Bronchial epithelial cell (primary cell): Measurements from ENCODE around the gene NPDC1. TPM values are rescaled to one million over a fixed set of nuclear protein-coding genes. Genes with fewer than 3 reads are reported as not detected.
A peak's percentile ranks its signal among the peaks of the same experiment; 100 is the strongest.
"Not testable (repeated sequence)": the region's sequence is repeated elsewhere in the genome, so short reads cannot be mapped to it uniquely, and the experiment has no call there.

Experiments
- DNase-seq: peaks from one replicate; pipeline ENCODE4 v3.0.0-alpha.2; 2010; ENCODE audit warnings: low read depth
- FAIRE-seq: peaks from 2 replicates; lab custom pipeline; 2011; peaks lifted over from hg19 to GRCh38; lab: Jason Lieb, UNC
- H3K27me3 ChIP-seq: 2 replicates; pipeline ENCODE4 v1.5.1; 2011; ENCODE audit warnings: low read length; ENCODE audit not compliant: control insufficient read depth, insufficient read depth
- H3K36me3 ChIP-seq: 2 replicates; pipeline ENCODE4 v1.5.1; 2011; ENCODE audit warnings: low read length; ENCODE audit not compliant: control insufficient read depth, insufficient read depth
- H3K4me3 ChIP-seq: 2 replicates; pipeline ENCODE4 v1.5.1; 2011; ENCODE audit warnings: mild to moderate bottlenecking, low read depth, low read length, control low read depth
- CTCF ChIP-seq: IDR thresholded peaks from 2 replicates; pipeline ENCODE4 v1.5.1; 2011; ENCODE audit warnings: mild to moderate bottlenecking, moderate library complexity, low read length, control low read depth, inconsistent platforms; ENCODE audit not compliant: insufficient read depth, severe bottlenecking
- total RNA-seq: library from RNA; depleted of rRNA; stranded (reverse); fragments of >200 nt; gene quantifications from 2 replicates; pipeline ENCODE4 v1.2.1, GENCODE V29; 2014

Gene NPDC1
- total RNA-seq, 1 donor from 2014 or later = 5.5 TPM

DNA sequence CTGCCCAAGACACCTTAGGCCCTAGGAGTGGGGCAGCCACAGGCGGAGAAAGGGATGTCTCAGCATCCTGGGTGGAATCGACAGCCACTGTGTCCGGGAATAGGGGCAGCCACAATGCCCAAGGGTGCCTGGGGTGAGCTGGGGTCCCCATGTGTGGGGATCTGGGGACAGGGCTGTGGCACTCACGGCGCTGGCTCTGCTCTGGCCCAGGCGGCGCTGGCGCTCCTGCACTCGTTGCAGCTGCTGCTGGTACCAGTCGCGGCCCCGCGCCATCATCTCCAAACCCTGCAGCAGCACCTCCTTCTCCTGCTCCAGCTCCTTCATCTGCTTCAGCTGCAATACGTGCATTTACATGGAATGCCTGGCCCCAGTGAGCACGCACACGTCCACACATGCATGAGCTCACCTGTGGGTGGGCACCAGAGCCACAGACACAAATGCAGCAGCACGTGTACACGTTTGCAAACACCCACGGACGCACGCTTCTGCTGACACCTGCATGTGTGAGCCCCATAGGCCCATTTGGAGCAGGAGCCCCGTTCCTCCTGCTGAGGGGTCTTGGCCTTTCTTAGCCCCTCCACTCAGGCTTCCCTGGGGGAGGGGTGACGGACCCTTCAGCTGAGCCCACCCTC is 19.5 kb upstream of the NPDC1 start:
- no peak for TF ChIP-seq CTCF
- DNase-seq (no peak), FAIRE-seq (no peak)
- Histone ChIP-seq H3K4me3 (no peak overlapping the region), H3K27me3 (no peaks in the 10 kb centered on the region), H3K36me3 (no peaks in the 10 kb centered on the region)

DNA sequence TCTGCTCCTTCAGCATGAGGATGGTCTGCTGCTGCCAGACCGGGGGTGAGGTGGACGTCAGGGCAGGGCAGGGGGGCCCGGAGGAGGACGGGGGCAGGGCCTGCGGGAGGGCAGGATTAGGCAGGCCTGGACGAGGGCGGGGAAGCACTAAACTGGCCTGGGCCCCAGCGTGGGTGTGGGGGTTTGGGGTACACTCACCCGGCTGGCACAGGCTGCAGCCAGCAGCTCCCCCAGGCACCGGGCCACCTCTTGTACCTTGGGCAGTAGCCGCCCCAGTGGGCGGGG is 18.8 kb upstream of the NPDC1 start:
- DNase-seq (no peak), FAIRE-seq (no peak)
- no peak for TF ChIP-seq CTCF
- Histone ChIP-seq H3K4me3 (no peak overlapping the region), H3K27me3 (no peaks in the 10 kb centered on the region), H3K36me3 (no peaks in the 10 kb centered on the region)

- peak; percentile 92 for TF ChIP-seq CTCF
- no peak for FAIRE-seq
- no peak for DNase-seq
Measured at GRCh38 chr9:137064027-137064879, 18.3 kb upstream of the NPDC1 start.

GRCh38 chr9:137063311-137064026 is 17.5 kb upstream of the NPDC1 start:
- DNase-seq = no peak
- no peak overlapping the region for H3K4me3 ChIP-seq
- H3K36me3 ChIP-seq = no peaks in the 10 kb centered on the region
- no peak for TF ChIP-seq CTCF
- FAIRE-seq = no peak
- H3K27me3 ChIP-seq = no peaks in the 10 kb centered on the region

More at GRCh38 chr9:137064027-137064879, 18.3 kb upstream of the NPDC1 start:
- Histone ChIP-seq H3K27me3 (no peaks in the 10 kb centered on the region), H3K4me3 (no peak overlapping the region), H3K36me3 (no peaks in the 10 kb centered on the region)

- DNase-seq, FAIRE-seq, H3K36me3 ChIP-seq, H3K4me3 ChIP-seq, H3K27me3 ChIP-seq: not testable (repeated sequence)
Measured at GRCh38 chr9:137062798-137063197, 16.8 kb upstream of the NPDC1 start.

- FAIRE-seq (peak; percentile 18), DNase-seq (no peak)
- TF ChIP-seq CTCF = no peak
- H3K27me3 ChIP-seq = no peaks in the 10 kb centered on the region
- no peaks in the 10 kb centered on the region for H3K36me3 ChIP-seq
- no peak overlapping the region for H3K4me3 ChIP-seq
Measured at GRCh38 chr9:137062384-137062783, 16.4 kb upstream of the NPDC1 start.
